CD4-positive, alpha-beta T cell (primary cell): Measurements from ENCODE around the gene RAB39A. TPM values are rescaled to one million over a fixed set of nuclear protein-coding genes. Genes with fewer than 3 reads are reported as not detected.

Experiments used
- ATAC-seq: fragments of 200-7000 bp; cut with Tn5 transposase; one replicate; pipeline ENCODE4 v1.10.0; 2022; ENCODE audit warnings: mild to moderate bottlenecking; ENCODE audit not compliant: poor library complexity
- CTCF ChIA-PET: fragments of 350-600 bp; sonication (Branson Sonifier 250); formaldehyde crosslinking; loops from one replicate; lab custom pipeline; 2021; ENCODE audit warnings: antibody characterized with exemption, inconsistent platforms; lab: Charles Lee
- POLR2A ChIA-PET: fragments of 350-600 bp; sonication (Branson Sonifier 250); formaldehyde crosslinking; loops from one replicate; lab custom pipeline; 2021; ENCODE audit warnings: antibody characterized with exemption, inconsistent platforms; lab: Charles Lee
- DNase-seq, 14 experiments: peaks; one replicate each; pipeline ENCODE4 v3.0.0-alpha.2; 2013 to 2020; ENCODE audit warnings: mixed read lengths in 2 of 14
- H3K27ac ChIP-seq, 2 donors: one replicate each; pipeline versions ENCODE4 v1.5.1 to v1.7.0; 2013; ENCODE audit warnings: low read length in 2 of 2, low read depth in 1 of 2, mild to moderate bottlenecking in 1 of 2
- H3K27me3 ChIP-seq, 2 experiments: 1 replicate in 1 of 2; 2 replicates in 1 of 2; pipeline versions ENCODE4 v1.6.1 to v1.7.0; 2013; ENCODE audit warnings: low read length in 2 of 2, control low read depth in 1 of 2, mild to moderate bottlenecking in 1 of 2, moderate library complexity in 1 of 2; ENCODE audit not compliant: insufficient read depth in 2 of 2, control insufficient read depth in 1 of 2
- H3K36me3 ChIP-seq: one replicate; pipeline ENCODE4 v1.6.1; 2013; ENCODE audit warnings: low read length, control low read depth; ENCODE audit not compliant: insufficient read depth
- H3K4me1 ChIP-seq: one replicate; pipeline ENCODE4 v1.6.1; 2013; ENCODE audit warnings: low read length, control low read depth; ENCODE audit not compliant: insufficient read depth
- H3K4me3 ChIP-seq: one replicate; pipeline ENCODE4 v1.5.1; 2013; ENCODE audit warnings: mild to moderate bottlenecking, low read length, moderate library complexity
- H3K9me3 ChIP-seq, 2 experiments: 1 replicate in 1 of 2; 2 replicates in 1 of 2; pipeline versions ENCODE4 v1.6.1 to v1.7.0; 2013; ENCODE audit warnings: low read length in 2 of 2, mild to moderate bottlenecking in 2 of 2, control low read depth in 1 of 2, moderate library complexity in 1 of 2; ENCODE audit not compliant: control insufficient read depth in 1 of 2, insufficient read depth in 1 of 2
- H3K27ac Mint-ChIP-seq: one replicate; pipeline ENCODE4 v1.8.0; 2020; ENCODE audit warnings: mixed read lengths
- H3K27me3 Mint-ChIP-seq: one replicate; pipeline ENCODE4 v1.8.0; 2021; ENCODE audit warnings: mixed read lengths
- H3K36me3 Mint-ChIP-seq: one replicate; pipeline ENCODE4 v1.8.0; 2021; ENCODE audit warnings: low read depth, mixed read lengths
- H3K4me1 Mint-ChIP-seq: one replicate; pipeline ENCODE4 v1.8.0; 2021; ENCODE audit warnings: low read depth, mixed read lengths
- H3K4me3 Mint-ChIP-seq: one replicate; pipeline ENCODE4 v1.8.0; 2020; ENCODE audit warnings: mild to moderate bottlenecking, mixed read lengths
- H3K9me3 Mint-ChIP-seq: one replicate; pipeline ENCODE4 v1.8.0; 2020; ENCODE audit warnings: mixed read lengths
- CTCF ChIP-seq: fragments of 200-600 bp; IDR thresholded peaks from one replicate; pipeline ENCODE4 v1.8.0; 2022; ENCODE audit warnings: antibody characterized with exemption, mild to moderate bottlenecking
- intact Hi-C, 2 experiments: fragments of 100-400 bp; cut with DNase I in 1 of 2; cut with micrococcal nuclease in 1 of 2; formaldehyde crosslinking; loops; one replicate each; pipeline versions ENCODE4 v1.15.1 to v1.9.0; 2023 to 2025; cut with DNase I, micrococcal nuclease
- total RNA-seq, 174 experiments: library from RNA in 2 of 174; stranded (reverse) in 2 of 174; gene quantifications; one replicate each; pipeline ENCODE4 v1.2.3 and lab custom pipeline; 2021 to 2026

RAB39A gene
- total RNA-seq, 2 experiments from 2014 or later: not detected

- no peak overlapping the region for H3K27ac Mint-ChIP-seq
- ChIA-PET POLR2A (no interaction called here), CTCF (no interaction called here)
- H3K27me3 ChIP-seq: peaks cover 0 to 3% of the 10 kb centered on the region in 2 experiments
- no peak overlapping the region for H3K4me3 ChIP-seq
- H3K9me3 Mint-ChIP-seq: no peaks in the 10 kb centered on the region
- no peaks in the 10 kb centered on the region for H3K36me3 ChIP-seq
- H3K36me3 Mint-ChIP-seq: no peaks in the 10 kb centered on the region
- no peaks in the 10 kb centered on the region for H3K4me1 Mint-ChIP-seq
- intact Hi-C loops: no loop called here
- H3K4me3 Mint-ChIP-seq: no peak overlapping the region
- DNase-seq (no peak), ATAC-seq (no peak)
- H3K9me3 ChIP-seq: no peaks in the 10 kb centered on the region
- H3K27me3 Mint-ChIP-seq: peaks cover 25% of the 10 kb centered on the region
- TF ChIP-seq CTCF: no peak
- no peaks in the 10 kb centered on the region for H3K4me1 ChIP-seq
- no peak overlapping the region for H3K27ac ChIP-seq
Measured at GRCh38 chr11:107953446-107953845, 25.2 kb downstream of the RAB39A start.

- CTCF ChIA-PET: no interaction called here
- H3K4me3 Mint-ChIP-seq: no peak overlapping the region
- no peaks in the 10 kb centered on the region for H3K4me1 Mint-ChIP-seq
- Histone ChIP-seq H3K4me1 (no peaks in the 10 kb centered on the region), H3K27me3 (peaks cover 0 to 5% of the 10 kb centered on the region in 2 experiments), H3K9me3 (no peaks in the 10 kb centered on the region), H3K4me3 (no peak overlapping the region), H3K36me3 (no peaks in the 10 kb centered on the region), H3K27ac (no peak overlapping the region)
- DNase-seq: no peak
- intact Hi-C loops: no loop called here
- POLR2A ChIA-PET: no interaction called here
- H3K36me3 Mint-ChIP-seq: no peaks in the 10 kb centered on the region
- TF ChIP-seq CTCF: no peak
- H3K9me3 Mint-ChIP-seq: no peaks in the 10 kb centered on the region
- H3K27me3 Mint-ChIP-seq: peaks cover 26% of the 10 kb centered on the region
- no peak for ATAC-seq
- no peak overlapping the region for H3K27ac Mint-ChIP-seq
Measured at GRCh38 chr11:107956543-107956942, 28.3 kb downstream of the RAB39A start.

- CTCF ChIA-PET: no interaction called here
- no peaks in the 10 kb centered on the region for H3K9me3 Mint-ChIP-seq
- intact Hi-C loops: no loop called here
- H3K27me3 Mint-ChIP-seq: peaks cover 30% of the 10 kb centered on the region
- no peaks in the 10 kb centered on the region for H3K36me3 ChIP-seq
- H3K9me3 ChIP-seq: no peaks in the 10 kb centered on the region
- no peaks in the 10 kb centered on the region for H3K36me3 Mint-ChIP-seq
- H3K4me1 ChIP-seq: no peaks in the 10 kb centered on the region
- no peak for ATAC-seq
- POLR2A ChIA-PET: no interaction called here
- TF ChIP-seq CTCF: no peak
- peak in 3 of 14 experiments; percentile 11 to 13 (median 12) for DNase-seq
- H3K4me1 Mint-ChIP-seq: no peaks in the 10 kb centered on the region
- H3K4me3 Mint-ChIP-seq: no peak overlapping the region
- H3K4me3 ChIP-seq: no peak overlapping the region
- peaks cover 0 to 5% of the 10 kb centered on the region in 2 experiments for H3K27me3 ChIP-seq
- H3K27ac Mint-ChIP-seq: no peak overlapping the region
- no peak overlapping the region for H3K27ac ChIP-seq
Measured at GRCh38 chr11:107957109-107957588, 28.9 kb downstream of the RAB39A start.
